Hematopoietic multipotent progenitor cell treated with erythropoietin and hydrocortisone succinate and interleukin-3 and kit ligand, for 17 days (in vitro differentiated cells): ENCODE data around the gene POU6F2.
"Not testable (repeated sequence)": the region's sequence is repeated elsewhere in the genome, so short reads cannot be mapped to it uniquely, and the experiment has no call there.

Source experiments
- DNase-seq: peaks from one replicate; pipeline ENCODE4 v3.0.0-alpha.2; 2015; ENCODE audit warnings: low spot score

Gene POU6F2

DNA sequence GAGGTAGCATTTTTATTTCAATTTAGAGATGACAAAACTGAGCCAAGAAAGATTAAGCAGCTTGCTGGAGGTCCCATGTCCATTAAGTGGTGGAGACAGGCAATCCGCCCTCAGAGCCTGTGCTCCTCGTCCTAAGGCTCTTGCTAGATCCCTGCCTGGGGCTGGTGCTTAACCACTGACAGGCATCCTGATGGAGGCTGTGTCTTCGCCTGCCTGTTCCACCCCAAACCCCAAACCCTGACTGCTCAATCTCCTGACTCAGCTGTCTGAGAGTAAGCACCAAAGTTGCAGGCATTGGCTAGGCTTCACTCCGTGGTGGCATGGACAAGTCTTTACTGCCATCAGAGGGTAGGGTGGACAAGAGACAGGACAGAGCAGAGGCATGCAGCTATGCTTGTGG, 209.4 kb downstream of the POU6F2 start:
- DNase-seq: no peak

DNA sequence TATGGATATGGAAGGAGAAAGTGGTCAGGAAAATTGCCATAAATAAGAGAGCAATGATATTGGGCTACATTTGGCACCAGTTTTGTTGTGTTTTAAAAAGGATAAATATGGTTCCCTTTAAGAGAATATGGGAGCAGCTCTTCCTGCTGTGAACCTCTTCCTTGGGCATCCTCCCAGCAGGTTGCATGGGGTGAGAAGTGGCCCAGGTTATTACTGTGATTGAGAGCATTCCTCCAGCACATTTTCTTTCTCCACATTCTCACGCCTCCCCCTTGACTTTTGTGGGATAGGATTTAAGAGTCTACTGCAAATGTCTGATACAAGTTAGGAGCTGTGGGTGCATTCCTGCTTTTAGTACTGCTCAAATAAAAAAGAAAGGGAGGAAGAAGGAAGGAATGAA, 214.8 kb downstream of the POU6F2 start:
- no peak for DNase-seq

DNA sequence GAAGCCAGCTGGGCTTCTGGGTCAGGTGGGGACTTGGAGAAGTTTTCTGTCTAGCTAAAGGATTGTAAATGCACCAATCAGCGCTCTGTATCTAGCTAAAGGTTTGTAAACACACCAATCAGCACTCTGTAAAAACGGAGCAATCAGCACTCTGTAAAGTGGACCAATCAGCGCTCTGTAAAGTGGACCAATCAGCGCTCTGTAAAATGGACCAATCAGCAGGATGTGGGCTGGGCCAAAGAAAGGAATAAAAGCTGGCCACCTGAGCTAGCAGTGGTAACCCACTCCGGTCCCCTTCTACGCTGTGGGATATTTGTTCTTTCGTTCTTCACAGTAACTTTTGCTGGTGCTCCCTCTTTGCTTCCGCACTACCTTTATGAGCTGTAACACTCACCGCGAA, 216.7 kb downstream of the POU6F2 start:
- DNase-seq: not testable (repeated sequence)

DNA sequence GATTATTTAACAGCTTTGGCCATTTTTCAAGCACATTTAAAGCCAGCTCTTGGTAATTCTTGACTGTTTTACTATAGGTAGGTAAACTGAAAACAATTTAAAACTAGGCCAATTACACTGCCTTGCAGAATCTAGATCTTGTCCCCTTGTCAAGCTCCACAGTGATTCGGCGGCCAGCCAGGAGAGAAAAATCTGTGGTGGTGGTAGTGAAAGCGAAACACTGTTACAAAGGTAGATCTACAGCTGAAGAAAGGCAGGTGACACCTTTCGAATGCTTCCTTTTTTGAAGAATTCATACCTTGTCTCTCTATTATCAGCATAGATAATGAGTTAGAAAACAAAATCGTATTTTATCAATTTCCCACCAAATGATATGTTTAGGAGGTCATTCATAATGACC, 218.3 kb downstream of the POU6F2 start:
- no peak for DNase-seq

DNA sequence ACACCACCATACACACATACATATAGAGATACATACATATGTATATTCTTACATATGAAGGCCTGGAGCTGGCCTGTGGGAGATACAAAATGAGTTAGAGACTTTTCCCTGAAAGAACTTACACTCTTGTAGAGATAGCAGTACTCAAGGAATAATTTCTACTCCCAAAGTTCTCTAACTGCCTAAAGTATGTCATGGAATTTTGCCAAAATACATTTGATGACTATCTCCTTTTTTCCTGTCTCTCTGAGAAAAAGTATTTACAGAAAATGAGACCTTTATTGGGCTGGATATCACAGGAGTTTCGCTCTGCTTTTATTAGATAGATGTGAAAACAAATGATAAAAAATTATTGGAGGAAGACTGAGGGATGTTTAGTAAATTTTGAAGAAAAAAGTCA, 220.1 kb downstream of the POU6F2 start:
- no peak for DNase-seq

DNA sequence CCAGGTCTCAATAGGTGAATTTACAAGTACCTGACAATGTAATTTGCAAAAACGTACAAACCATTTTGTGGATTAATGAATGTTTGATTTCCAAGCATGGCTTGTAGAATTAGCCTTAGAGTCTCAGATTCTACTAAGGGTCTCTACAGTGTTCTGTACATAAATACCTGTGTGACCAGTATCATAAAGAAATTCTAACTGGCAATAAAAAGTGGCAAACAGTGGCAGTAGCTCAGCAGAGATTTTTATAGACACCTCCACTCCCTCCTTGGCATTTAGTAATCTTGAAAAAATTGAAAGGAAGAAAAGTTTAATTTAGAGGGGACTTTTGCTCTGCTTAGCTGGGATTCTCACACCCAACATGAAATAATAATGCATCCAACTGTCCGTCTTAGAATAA, 220.8 kb downstream of the POU6F2 start:
- DNase-seq: no peak

DNA sequence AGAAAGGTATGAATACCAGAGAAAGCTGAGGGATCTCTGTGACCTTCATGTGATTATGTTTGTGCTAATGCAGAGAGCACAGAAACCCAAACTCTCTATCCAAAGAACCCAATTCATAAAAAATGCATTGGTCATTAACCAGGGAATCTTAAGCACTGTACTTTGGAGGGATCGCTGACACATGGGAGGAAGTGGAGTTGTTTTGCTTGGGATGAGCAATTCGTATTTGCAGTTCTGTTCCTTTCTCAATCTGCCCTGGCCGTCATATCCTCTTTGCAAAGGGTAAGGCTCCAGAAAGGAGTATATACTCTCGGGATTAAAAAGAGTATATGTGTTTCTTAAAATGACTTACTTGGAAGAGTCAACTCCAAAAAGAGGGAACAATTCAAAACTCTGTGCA, 221.3 kb downstream of the POU6F2 start:
- DNase-seq: no peak

DNA sequence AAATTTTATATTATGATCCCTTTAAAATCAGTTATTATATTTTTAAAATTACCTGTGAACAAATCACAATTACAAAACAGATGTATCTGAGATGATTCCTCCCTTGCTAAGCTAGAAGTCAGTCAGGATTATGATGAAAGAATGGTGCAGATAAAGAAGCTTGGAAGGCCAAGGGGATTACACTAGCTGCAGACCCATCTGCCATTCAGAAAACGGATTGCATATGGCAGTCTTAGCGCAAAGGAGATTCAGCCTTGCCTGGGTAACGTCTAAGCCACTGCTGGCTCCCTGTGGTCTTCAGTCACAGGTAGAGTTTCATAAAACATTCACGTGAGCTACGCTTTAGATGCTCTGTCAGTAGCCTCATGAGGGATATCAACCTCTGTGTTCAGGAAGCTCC, 222.2 kb downstream of the POU6F2 start:
- no peak for DNase-seq

DNA sequence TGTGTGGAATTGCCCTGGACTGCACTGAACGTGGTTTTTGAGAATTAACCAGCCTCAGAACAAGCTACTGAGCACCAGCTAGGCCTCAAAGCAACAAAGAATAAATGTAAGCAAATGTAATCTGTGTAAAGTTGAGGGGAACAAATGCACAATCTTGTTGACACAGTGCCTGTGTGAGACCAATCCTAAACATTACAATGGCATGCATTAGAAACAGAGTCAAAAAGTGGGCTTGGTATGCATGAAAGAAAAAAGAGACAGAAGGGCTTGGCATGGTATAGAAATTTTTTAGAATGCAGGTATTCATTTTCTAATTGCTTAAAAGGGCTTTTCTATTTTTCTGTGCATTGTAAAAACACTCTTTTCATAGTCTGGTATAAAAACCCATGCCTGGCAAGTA, 224.3 kb downstream of the POU6F2 start:
- DNase-seq: no peak

DNA sequence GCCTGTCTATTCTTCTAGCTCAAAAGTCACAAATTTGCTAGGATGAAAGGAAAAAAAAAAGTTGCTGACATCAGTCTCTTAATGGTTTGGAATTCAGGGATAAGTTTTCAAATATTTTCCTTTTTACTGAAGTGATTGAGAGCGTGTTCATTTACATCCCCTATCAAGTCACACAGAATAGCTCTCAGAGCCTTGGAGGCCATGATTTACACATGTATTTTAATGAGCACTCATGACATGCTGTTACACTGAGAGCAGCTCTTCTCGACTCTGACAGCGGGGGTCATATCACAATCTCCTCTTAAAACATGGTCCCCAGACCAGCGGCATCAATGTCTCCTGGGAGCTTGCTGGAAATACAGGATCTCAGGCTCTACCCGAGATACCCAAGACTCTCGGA, 232.7 kb downstream of the POU6F2 start:
- DNase-seq: no peak

DNA sequence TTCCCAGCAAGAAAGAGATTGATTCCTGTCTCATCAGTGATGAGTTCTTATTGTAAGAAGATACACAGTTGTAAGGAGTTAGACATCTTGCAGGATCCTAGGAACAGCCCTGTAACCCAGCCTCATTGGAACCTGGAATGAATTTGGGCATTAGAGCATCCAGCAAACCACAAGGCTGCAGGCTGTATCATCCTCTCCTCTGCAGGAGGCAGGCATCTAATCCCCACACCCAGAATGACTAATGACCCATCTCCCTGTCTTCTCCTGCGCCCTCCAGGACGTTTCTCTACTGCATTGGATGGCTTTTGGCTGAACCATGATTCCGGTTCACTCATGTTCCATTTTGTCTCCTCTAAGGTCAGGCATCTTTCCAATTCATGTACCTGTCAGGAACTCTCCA, 233.9 kb downstream of the POU6F2 start:
- DNase-seq: no peak

DNA sequence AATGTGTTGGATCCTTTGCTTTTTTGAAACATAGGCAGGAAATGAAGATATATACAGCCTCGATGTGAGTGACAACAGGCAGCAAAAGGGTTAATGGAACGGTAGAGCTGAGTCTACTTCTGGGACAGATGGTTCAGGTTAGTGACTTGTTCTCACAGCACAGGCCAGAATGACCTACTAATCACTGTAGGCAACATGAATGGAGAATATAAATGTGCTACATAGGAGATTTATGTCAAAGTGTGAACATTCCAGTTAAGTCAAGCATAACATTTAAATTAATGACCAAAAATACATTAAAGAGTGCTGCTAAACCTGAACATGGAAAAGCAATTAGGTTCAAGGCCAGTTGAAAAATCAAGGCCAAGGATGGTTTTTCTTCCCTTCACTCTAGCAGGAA, 235.2 kb downstream of the POU6F2 start:
- no peak for DNase-seq

DNA sequence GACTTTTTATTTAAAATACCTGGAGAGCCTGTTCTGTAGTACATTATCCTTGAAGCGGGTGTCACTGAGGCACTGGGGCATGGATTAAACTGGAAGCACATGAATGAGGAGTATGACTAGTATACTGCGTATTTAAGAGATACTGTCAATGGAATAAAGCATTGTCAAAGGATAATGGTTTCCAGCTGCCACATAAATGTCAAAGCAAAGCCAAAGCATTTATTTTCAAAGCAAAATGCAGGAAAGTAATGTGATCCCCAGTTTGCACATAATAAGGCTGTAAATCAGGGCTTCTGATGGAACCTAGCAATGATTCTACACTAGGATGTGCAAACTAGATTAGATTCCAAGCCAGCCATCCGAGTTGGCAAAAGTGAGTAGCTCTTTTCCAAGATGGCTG, 240.1 kb downstream of the POU6F2 start:
- DNase-seq: no peak

DNA sequence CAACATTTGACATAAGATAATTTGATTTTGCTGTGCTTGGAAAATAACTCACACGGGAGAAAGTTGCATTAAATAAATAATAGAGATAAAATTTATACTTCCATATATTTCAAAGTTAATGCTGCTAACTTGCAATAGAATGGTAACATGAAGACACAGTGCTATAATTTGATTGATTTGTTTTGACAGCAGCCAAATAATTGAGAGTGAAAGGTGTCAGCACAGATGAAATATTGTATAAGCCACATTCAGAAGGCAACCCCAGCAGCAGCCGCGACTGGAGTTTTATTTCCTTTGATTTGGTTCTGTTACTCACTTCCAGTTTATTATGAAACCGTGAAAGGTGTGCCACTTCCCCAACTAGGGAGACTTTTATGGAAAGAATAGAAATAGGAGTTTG, 242.2 kb downstream of the POU6F2 start:
- DNase-seq: no peak

DNA sequence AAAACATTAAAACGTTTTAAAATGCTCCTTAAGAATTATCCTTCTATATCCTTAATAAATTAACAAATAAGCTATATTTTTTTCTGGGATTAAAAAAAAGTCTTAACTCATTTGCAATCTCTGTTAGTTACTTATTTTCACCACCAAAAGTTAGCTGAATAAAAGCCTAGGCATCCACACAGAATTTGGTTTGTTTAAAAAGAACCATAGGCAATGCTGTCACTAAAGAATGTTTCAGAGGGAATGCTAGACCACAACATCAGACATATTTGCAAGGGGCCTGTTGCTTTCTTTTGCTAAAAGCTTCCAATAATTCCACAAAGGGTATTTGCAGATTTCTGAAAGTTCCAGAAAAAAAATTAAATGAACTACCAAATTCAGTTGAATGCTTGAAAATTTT, 244.2 kb downstream of the POU6F2 start:
- no peak for DNase-seq

DNA sequence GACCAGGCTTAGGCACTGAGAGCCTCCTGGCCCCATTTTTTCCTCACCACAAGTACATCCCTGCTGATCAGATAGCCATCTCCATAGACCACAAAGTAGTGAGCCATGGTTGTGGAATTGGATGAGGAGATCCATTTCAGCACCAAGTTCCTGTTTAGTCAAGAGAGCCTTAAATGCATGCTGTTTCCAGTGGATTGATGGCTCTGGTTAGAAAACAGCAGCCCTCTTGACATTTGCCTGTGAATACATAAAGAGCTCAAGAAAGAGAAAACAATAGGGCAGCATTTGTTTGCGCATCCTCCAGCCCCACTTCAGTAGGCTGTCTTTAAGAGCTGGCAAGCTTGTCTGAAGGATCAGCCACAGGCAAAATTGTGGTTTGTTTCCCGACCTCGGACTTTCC, 251.2 kb downstream of the POU6F2 start:
- DNase-seq: no peak

DNA sequence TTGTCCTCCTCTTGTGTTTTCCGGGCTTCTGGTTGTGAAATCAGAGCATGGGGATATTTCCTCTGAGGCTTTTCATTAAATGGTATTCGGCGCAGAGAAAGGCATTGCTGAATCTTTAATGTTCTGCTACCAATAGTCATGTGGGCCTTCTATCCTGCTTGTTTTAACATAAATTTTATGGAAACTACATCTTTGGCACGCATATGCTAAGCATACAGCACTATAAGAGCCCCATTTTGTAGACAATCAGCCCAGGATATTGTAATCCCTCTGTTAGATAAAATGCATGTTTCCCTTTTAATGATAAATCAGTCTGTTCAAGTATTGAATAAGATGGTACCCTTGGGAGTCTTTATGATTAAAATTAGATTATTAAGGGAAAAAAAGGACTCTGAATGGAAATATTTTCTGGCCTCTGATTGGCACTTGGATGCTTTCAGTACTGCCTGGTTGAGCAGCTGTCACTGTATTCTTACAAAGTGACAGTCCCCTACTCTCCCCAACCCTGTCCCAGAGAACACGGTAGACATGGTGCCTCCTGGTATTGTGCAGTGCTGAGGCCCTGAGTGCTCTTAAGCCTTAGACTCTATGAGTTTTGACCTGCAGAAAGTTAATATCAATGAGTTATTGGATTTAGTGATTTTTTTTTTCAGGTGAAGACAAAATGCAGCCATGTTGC, 256.3 kb downstream of the POU6F2 start:
- no peak for DNase-seq

DNA sequence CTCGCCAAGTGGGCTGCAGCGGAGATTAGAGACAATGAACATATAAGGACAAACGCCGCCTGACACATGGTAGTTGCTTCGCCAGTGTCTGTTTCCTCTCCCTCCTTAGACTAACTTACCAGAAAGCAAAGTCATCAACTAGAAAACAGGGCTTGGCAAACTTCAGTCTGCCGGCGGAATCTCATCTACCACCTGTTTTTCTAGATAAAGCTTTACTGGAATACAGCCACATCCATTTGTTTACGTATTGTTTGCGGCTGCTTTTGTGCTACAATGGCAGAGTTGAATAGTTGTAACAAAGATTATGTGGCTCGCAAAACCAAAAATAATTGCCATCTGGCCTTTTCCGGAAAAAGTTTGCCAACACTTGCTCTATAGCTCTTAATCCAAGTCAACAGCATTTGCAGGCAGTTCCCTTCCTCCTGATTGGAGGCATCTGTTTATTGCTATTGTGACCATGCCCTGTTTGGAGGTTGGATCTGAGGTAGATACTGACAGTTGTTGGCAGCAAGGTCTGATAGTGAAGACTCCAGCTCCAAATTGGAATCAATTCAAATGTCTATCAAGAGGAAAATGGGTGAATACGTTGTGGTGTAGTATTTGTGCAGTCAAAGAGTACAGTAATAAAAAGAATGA, 260.6 kb downstream of the POU6F2 start:
- DNase-seq: no peak

DNA sequence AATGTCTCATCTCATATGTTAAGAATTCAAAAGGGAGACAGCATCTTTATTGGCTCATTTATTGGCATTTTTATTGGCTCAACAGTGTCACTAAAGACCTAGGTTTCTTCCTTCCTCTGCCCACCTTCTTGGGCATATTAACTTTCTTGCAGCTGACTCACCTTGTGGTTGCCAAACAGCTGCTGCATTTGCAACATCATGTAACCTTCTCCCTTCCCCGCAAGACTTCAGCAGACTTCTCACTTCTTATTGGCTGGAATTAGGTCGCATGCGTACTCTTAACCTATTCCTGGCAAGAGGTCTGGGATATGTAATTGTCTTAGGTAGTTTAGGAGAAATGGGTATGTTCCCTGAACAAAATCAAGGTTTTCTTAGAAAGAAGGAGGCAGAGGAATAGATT, 263.2 kb downstream of the POU6F2 start:
- no peak for DNase-seq

DNA sequence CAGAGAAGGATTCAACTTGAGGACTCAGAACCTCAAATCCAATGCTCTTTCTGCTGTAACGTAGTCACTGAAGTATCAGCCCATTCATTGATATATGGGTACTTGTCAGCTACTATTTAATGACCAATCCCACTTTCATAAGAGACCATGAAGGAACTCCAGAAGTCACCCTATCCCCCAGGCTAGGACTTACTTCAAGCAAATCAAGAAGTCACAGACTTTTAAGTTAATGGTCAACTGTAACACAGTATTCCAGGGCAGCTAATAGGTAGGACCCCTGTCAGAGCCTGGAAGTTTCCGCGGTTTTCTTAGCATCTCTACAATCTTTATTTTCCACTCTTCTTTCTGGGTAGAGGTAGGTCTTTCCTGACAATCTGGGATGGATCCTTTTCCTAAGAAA, 269.9 kb downstream of the POU6F2 start:
- no peak for DNase-seq

DNA sequence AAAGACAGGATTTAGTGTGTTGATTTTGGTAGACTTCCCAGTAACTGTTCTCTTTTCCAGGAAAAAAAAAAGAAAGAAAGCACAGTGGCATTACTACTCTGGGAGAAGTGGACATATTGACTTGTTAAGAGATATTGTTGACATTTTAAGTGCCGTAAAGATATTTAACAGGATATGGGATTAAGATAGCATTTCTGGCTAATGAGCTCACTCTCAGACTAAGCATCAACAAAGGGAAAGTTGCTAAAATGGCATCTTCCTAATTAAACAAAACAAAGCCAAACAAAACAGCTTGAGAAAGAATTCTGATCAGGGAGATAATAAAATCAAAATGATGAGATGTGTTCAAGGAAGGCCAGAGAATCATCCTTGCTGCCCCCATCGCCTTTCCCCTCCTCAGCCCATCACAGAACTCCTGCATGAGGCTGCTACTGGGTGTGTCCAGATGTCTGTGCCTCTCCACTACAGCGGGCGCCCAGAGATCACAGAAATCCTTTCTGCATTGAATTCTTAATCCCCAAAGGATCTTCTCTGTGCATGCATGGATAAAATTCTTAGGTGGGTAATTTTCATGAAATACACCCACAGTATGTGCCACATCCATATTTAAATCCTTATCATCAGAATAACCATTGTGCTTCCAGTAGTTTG, 270.5 kb downstream of the POU6F2 start:
- DNase-seq: no peak

DNA sequence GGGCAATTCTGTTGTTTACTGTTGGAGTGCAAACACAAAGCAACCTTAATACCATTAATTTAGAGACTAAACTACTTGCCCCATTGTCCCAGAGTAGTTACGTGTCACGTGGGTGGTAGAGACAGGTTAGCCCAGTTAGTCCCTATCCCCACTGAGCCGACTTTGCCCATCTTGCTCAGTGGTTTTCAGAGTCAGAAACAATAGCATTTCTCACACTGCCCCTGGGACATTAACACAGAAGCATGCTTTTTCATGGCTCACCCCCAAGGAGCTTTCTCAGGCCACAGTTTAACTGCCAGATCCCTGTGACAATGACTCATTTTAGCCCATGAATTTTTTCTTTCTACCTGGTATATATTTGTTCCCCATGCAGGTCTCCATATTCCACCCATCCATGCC, 271.0 kb downstream of the POU6F2 start:
- no peak for DNase-seq

DNA sequence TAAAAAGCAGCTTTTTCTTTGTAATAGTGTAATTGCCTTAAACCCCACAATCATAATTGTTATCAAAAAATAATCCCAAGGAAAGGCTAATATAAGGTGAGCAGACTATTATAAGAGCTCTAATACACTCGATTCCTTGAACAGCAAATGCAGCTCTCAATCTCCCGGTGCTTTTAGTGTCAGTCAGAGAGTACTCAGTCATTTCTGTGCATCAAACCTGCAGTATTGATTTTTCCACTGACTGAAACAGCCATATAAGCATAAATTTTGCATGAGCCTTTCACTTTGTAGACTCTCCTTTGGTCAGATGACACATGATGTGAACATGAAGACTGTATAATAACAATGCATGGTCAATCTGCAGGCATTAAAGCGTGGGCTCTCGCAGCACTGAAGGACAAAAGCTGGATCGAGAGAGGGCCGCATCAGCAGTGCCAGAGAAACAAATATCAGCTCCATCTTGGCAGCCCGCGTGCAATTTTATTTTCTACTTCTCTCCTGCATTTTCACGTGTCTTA, 272.0 kb downstream of the POU6F2 start:
- no peak for DNase-seq

DNA sequence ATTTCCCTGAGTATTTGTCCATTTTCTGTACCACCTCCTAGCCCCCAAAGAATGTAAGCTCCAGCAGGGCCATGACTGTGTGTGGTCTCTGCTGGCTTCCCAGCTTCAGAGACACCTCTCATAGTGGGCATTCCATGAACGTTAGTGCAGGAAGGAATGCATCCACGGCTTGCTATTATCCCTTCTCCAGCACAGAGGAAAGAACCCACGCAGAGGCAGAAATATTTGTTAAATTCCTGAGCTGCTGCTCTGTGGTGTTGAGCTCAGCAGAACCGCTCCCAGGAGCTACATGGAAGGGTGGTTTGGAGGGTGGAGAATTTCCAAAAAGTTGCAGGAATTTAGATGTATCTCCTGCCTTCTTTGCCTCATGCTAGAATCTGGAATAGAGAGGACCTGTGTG, 275.2 kb downstream of the POU6F2 start:
- no peak for DNase-seq
